Measurements from ENCODE around the gene JAK1. TPM values are rescaled to one million over a fixed set of nuclear protein-coding genes. Genes with fewer than 3 reads are reported as not detected.

JAK1 gene
- total and polyA plus RNA-seq, 2 of the 8 experiments (the other 6 are each of a cell fraction or from before 2014, with no cell fraction given): 7.8 to 24.5 TPM

GRCh38 chr1:64908575-64908974, 57.8 kb downstream of the JAK1 start:
- H3K4me3 ChIP-seq (ENCODE audit: extremely low read depth in 1 of 4, insufficient read depth in 2 of 4, low read depth in 3 of 4, low read length in 4 of 4): no peak overlapping the region
- CTCF ChIA-PET (ENCODE audit: partially characterized antibody): interaction anchor here (0.7 to 1.7 kb wide), 4 partner anchors 11 to 167 kb away, joined by 3 to 7 read pairs (median 3); no protein-coding TSS in a partner anchor
- no peak overlapping the region for H2BK15ac ChIP-seq (ENCODE audit: low read length)
- H4K8ac ChIP-seq (ENCODE audit: extremely low read depth, insufficient read depth, low read length): no peak overlapping the region
- no peaks in the 10 kb centered on the region for H3K23me2 ChIP-seq (ENCODE audit: low read depth, low read length)
- H3K56ac ChIP-seq (replicated peaks; ENCODE audit: insufficient read length, low read depth, low read length): no peak overlapping the region
- H2BK5ac ChIP-seq (ENCODE audit: low read depth, low read length): no peak overlapping the region
- H4K91ac ChIP-seq (replicated peaks; ENCODE audit: insufficient read length, low read length): no peak overlapping the region
- POLR2A ChIA-PET (ENCODE audit: partially characterized antibody): no interaction called here
- peaks cover 0 to 4% (median 1%) of the 10 kb centered on the region in 4 experiments; a peak in 3 of 7 replicates for H3K4me1 ChIP-seq (replicated peaks in 1 of 4; ENCODE audit: control insufficient read depth in 3 of 4, insufficient read depth in 4 of 4, low read length in 3 of 4)
- no peak overlapping the region for H2BK20ac ChIP-seq (ENCODE audit: low read length)
- H3K9ac ChIP-seq (replicated peaks in 1 of 4; ENCODE audit: extremely low read depth in 1 of 4, low read depth in 3 of 4, low read length in 3 of 4): no peak overlapping the region
- H2BK120ac ChIP-seq (replicated peaks; ENCODE audit: low read depth, low read length): no peak overlapping the region
- no peaks in the 10 kb centered on the region for H3K9me3 ChIP-seq (ENCODE audit: insufficient read depth in 2 of 2, low read depth in 1 of 2, low read length in 1 of 2)
- H3K23ac ChIP-seq (ENCODE audit: insufficient read length): no peak overlapping the region
- DNase-seq (ENCODE audit: low read depth in 1 of 2, low spot score in 2 of 2) (no peak), FAIRE-seq (no peak)
- H3K4ac ChIP-seq (replicated peaks; ENCODE audit: insufficient read length, low read depth, low read length): no peak overlapping the region
- H3K79me1 ChIP-seq (ENCODE audit: low read depth, low read length): no peaks in the 10 kb centered on the region
- no peaks in the 10 kb centered on the region for H4K20me1 ChIP-seq (replicated peaks in 1 of 2; ENCODE audit: control insufficient read depth in 1 of 2, insufficient read depth in 2 of 2, low read length in 2 of 2)
- H2BK12ac ChIP-seq (ENCODE audit: low read depth, low read length): no peak overlapping the region
- H3K14ac ChIP-seq (ENCODE audit: insufficient read length): no peak overlapping the region
- no peak overlapping the region for H3K27ac ChIP-seq (ENCODE audit: low read depth, low read length)
- H3K18ac ChIP-seq (ENCODE audit: extremely low read depth, low read length): no peak overlapping the region
- 96% methylated on average over 1 of the region's 1 CpG; no CpG with 5 or more reads in 1 of the 2 experiments for WGBS, 2 experiments (ENCODE audit: extremely low coverage in 1 of 2, insufficient coverage in 1 of 2, insufficient read length in 1 of 2, insufficient replicate concordance in 2 of 2, low coverage in 1 of 2, low lambda C conversion rate in 2 of 2, missing lambda C conversion rate in 1 of 2)
- no peak overlapping the region for H3K4me2 ChIP-seq (ENCODE audit: insufficient read depth in 1 of 2, low read depth in 2 of 2, low read length in 2 of 2)
- H3K36me3 ChIP-seq (ENCODE audit: control insufficient read depth in 2 of 4, insufficient read depth in 4 of 4, low read length in 3 of 4): no peaks in the 10 kb centered on the region
- H2AK5ac ChIP-seq (ENCODE audit: low read depth, low read length): no peak overlapping the region
- H4K5ac ChIP-seq (ENCODE audit: insufficient read length, low read depth, low read length): no peak overlapping the region
- no peaks in the 10 kb centered on the region for H3K79me2 ChIP-seq (ENCODE audit: control insufficient read depth in 1 of 2, insufficient read depth in 2 of 2, low read length in 2 of 2)
- H3K27me3 ChIP-seq (replicated peaks in 1 of 4; ENCODE audit: control insufficient read depth in 3 of 4, extremely low read depth in 1 of 4, insufficient read depth in 3 of 4, low read length in 3 of 4): no peaks in the 10 kb centered on the region
- H2AFZ ChIP-seq (ENCODE audit: low read length): no peak overlapping the region
- TF ChIP-seq EP300 (IDR thresholded peaks at IDR 0.05; ENCODE audit: borderline replicate concordance in 1 of 2, low read depth in 2 of 2, low read length in 2 of 2) (no peak), SP2 (IDR thresholded peaks at IDR 0.05; ENCODE audit: low read length) (no peak), BRCA1 (IDR thresholded peaks at IDR 0.05; ENCODE audit: low read depth, low read length) (no peak), POU5F1 (IDR thresholded peaks at IDR 0.05; ENCODE audit: low read depth, low read length) (no peak), ATF2 (IDR thresholded peaks at IDR 0.05; ENCODE audit: low read length) (no peak), CHD2 (IDR thresholded peaks at IDR 0.05; ENCODE audit: low read length) (no peak), USF2 (IDR thresholded peaks at IDR 0.05; ENCODE audit: low read length) (no peak), TAF7 (optimal IDR thresholded peaks at IDR 0.05; ENCODE audit: borderline replicate concordance, low read depth, low read length) (no peak), RFX5 (IDR thresholded peaks at IDR 0.05; ENCODE audit: borderline replicate concordance, low read depth, low read length) (no peak), HDAC2 (IDR thresholded peaks at IDR 0.05; ENCODE audit: borderline replicate concordance in 1 of 2, low read depth in 2 of 2, low read length in 2 of 2) (no peak)

All from H1 (cell line).